Cardiac muscle cell (in vitro differentiated cells and primary cell): Measurements from ENCODE around the gene WHAMM. TPM values are rescaled to one million over a fixed set of nuclear protein-coding genes. Genes with fewer than 3 reads are reported as not detected.

Experiments used
- DNase-seq, 2 donors: peaks; one replicate each; pipeline versions ENCODE4 v3.0.0 to v3.0.0-alpha.2; 2010 to 2017; ENCODE audit warnings: low read depth in 1 of 2, low spot score in 1 of 2
- H3K27ac ChIP-seq: fragments of 200-600 bp; sonication (generic); 2 replicates; pipeline ENCODE4 v1.5.1; 2016
- H3K27me3 ChIP-seq: fragments of 200-600 bp; sonication (generic); 2 replicates; pipeline ENCODE4 v1.6.0; 2016; ENCODE audit warnings: control low read depth
- H3K36me3 ChIP-seq: fragments of 200-600 bp; sonication (generic); 2 replicates; pipeline ENCODE4 v1.5.1; 2016; ENCODE audit warnings: control low read depth
- H3K4me1 ChIP-seq: fragments of 200-600 bp; sonication (generic); 2 replicates; pipeline ENCODE4 v1.8.1; 2017; ENCODE audit warnings: low read depth, mild to moderate bottlenecking, mixed run types
- H3K4me3 ChIP-seq: fragments of 200-600 bp; sonication (generic); 2 replicates; pipeline ENCODE4 v1.5.1; 2016; ENCODE audit warnings: mild to moderate bottlenecking
- H3K9me3 ChIP-seq: fragments of 200-600 bp; sonication (generic); 2 replicates; pipeline ENCODE4 v1.5.1; 2017; ENCODE audit warnings: low read depth, mild to moderate bottlenecking, control low read depth
- CTCF ChIP-seq: IDR thresholded peaks from 2 replicates; pipeline ENCODE4 v1.5.1; 2012; ENCODE audit warnings: low read depth, mild to moderate bottlenecking, low read length
- polyA plus RNA-seq: library from polyadenylated mRNA; unstranded; fragments of >200 nt; fragmentation: Nextera tagmentation; extraction: Ambion mirVana; gene quantifications from 2 replicates; pipeline ENCODE4 v1.2.1, GENCODE V29; 2016
- total RNA-seq: library from RNA; depleted of rRNA; stranded (reverse); fragments of >200 nt; gene quantifications from 2 replicates; pipeline ENCODE4 v1.2.3, GENCODE V29; 2016

WHAMM gene
- total and polyA plus RNA-seq, 2 experiments from 2014 or later, result 5.1 to 7.6 TPM

DNA sequence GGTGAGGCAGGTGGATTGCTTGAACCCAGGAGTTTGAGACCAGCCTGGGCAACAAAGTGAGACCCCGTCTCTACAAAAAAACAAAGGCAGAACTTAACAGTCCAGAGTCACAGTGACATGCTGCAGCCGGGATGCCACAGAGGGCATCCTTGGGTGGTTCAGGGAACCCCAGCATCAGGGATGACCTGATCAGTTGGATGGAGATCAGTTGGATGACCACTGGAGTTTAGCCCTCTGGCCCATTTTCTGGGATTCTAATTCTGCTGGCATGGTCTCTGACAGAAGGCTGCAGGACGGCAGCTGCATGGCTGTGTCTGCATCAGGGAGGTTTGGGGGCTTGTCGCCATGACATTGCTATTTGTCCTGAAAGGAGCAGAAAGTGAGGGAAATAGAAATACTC lies 19.8 kb downstream of the WHAMM start:
- Histone ChIP-seq H3K4me1 (no peaks in the 10 kb centered on the region), H3K9me3 (no peaks in the 10 kb centered on the region), H3K27ac (no peak overlapping the region), H3K27me3 (no peaks in the 10 kb centered on the region), H3K36me3 (peaks cover 84% of the 10 kb centered on the region), H3K4me3 (no peak overlapping the region)
- no peak for DNase-seq
- TF ChIP-seq CTCF, result no peak

- Histone ChIP-seq H3K4me1 (no peaks in the 10 kb centered on the region), H3K36me3 (peaks cover 78% of the 10 kb centered on the region), H3K4me3 (no peak overlapping the region), H3K27me3 (no peaks in the 10 kb centered on the region), H3K9me3 (no peaks in the 10 kb centered on the region), H3K27ac (no peak overlapping the region)
- no peak for TF ChIP-seq CTCF
- DNase-seq, result no peak
These were observed 21.2 kb downstream of the WHAMM start for GRCh38 chr15:82830427-82831173.

GRCh38 chr15:82831894-82832600 lies 22.6 kb downstream of the WHAMM start:
- H3K4me1 ChIP-seq, result no peaks in the 10 kb centered on the region
- H3K4me3 ChIP-seq, result no peak overlapping the region
- TF ChIP-seq CTCF, result no peak
- no peaks in the 10 kb centered on the region for H3K9me3 ChIP-seq
- H3K27me3 ChIP-seq, result no peaks in the 10 kb centered on the region
- peak overlapping the region; percentile 18 for H3K27ac ChIP-seq
- H3K36me3 ChIP-seq, result peaks cover 67% of the 10 kb centered on the region
- DNase-seq, result no peak

GRCh38 chr15:82832601-82833361 lies 23.4 kb downstream of the WHAMM start:
- H3K9me3 ChIP-seq, result no peaks in the 10 kb centered on the region
- no peaks in the 10 kb centered on the region for H3K4me1 ChIP-seq
- H3K27me3 ChIP-seq, result no peaks in the 10 kb centered on the region
- no peak overlapping the region for H3K27ac ChIP-seq
- peak in 1 of 2 donors; percentile 77 for DNase-seq
- peaks cover 61% of the 10 kb centered on the region for H3K36me3 ChIP-seq
- no peak for TF ChIP-seq CTCF
- H3K4me3 ChIP-seq, result no peak overlapping the region

DNA sequence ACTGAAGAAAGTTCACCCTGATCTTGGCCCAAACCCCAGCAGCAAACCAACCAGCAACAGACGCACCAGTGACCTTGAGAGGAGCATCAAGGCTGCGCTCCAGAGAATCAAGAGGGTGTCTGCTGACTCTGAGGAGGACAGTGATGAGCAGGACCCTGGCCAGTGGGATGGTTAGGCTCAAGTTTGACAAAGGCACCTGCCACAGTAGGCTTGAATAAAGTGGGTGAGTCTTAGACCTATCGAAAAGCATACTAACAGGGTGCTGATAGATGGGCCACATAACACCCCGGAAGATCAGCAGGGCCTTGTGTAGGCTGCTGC lies 23.9 kb downstream of the WHAMM start:
- Histone ChIP-seq H3K27me3 (no peaks in the 10 kb centered on the region), H3K4me1 (no peaks in the 10 kb centered on the region), H3K9me3 (no peaks in the 10 kb centered on the region), H3K27ac (no peak overlapping the region), H3K36me3 (peaks cover 56% of the 10 kb centered on the region), H3K4me3 (no peak overlapping the region)
- no peak for TF ChIP-seq CTCF
- no peak for DNase-seq
